ENCODE results near the gene CAV1.

Gene CAV1

GRCh38 chr7:116557901-116558300, 33.1 kb downstream of the CAV1 start:
- DNase-seq (ENCODE audit: low read depth) = no peak

GRCh38 chr7:116560021-116560970, 35.5 kb downstream of the CAV1 start:
- DNase-seq (ENCODE audit: low read depth) = no peak

DNA sequence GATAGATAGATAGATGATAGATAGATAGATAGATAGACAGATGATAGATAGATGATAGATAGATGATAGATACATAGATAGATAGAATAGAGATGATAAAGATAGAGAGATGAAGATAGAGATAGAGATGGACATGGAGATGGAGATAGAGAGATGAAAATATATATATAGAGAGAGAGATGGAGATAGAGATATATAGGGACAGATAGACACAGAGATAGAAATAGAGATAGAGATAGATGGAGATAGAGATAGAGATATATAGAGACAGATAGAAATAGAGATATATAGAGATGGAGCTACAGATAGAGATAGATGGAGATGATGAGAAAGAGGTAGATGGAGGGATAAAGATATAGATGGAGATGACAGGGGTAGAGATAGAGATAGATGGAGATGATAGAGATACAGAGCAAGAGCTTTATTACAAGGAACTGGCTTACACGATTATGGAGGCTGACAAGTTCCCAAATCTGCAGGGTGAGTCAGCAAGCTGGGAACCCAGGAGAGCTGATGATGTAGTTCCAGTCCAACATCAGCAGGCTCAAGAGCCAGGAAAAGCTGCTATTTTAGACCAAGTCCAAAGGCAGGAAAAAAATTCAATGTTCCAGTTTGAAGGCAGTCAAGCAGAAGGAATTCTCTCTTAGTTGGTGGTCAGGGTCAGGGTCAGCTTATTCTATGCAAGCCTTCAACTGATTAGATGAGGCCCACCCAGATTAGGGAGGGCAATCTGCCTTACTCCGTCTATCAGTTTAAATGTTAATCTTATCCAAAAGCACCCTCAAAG, 37.1 kb downstream of the CAV1 start:
- DNase-seq (ENCODE audit: low read depth) = no peak

DNA sequence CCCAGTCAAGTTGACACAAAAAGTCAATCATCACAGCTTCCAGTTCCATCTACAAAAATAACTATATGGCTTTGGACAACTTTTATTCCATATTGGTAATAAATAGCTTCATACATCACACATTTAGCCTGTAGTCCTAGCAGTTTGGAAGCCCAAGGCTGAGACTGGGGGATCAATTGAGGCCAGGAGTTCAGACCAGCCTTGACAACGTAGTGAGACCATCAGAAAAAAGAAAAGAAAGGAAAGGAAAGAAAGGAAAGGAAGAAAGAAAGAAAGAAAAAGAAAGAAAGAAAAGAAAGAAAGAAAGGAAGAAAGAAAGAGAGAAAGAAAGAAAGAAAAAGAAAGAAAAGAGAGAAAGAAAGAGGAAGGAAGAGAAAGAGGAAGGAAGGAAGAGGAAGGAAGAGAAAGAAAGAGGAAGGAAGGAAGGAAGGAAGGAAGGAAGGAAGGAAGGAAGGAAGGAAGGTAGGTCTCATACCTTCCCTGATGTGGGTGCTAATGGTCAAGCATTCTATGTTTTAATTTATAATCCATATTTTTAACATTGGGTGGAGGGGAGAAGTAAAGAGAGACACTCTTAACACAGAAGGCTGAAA, 37.8 kb downstream of the CAV1 start:
- no peak for DNase-seq (ENCODE audit: low read depth)

- DNase-seq (ENCODE audit: low read depth) = no peak
Observed at GRCh38 chr7:116565981-116566380, 41.1 kb downstream of the CAV1 start.

DNA sequence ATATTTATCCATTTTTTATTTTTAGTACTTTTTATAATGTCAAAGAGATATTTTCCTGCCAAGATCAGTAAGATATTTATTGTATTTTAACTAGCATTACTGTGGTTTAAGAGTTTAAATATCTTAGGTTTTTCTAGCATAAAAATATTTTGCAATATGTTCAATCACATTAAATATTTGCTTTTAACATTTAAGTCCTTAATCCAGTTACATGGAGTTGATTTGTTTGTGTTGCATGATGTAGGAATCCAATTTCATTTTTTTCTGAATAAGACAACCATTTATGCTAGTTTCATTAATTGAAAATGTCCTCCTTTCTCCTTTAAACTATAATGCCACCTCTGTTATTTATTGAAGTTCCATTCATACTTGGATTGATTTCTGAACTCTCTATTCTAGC, 41.8 kb downstream of the CAV1 start:
- DNase-seq (ENCODE audit: low read depth) = no peak

- DNase-seq (ENCODE audit: low read depth) = peak; percentile 53
Observed at GRCh38 chr7:116569737-116570136, 44.9 kb downstream of the CAV1 start.

GRCh38 chr7:116570306-116570705, 45.5 kb downstream of the CAV1 start:
- DNase-seq (ENCODE audit: low read depth) = no peak

GRCh38 chr7:116571037-116571436, 46.2 kb downstream of the CAV1 start:
- DNase-seq (ENCODE audit: low read depth) = no peak

GRCh38 chr7:116571552-116571951, 46.7 kb downstream of the CAV1 start:
- DNase-seq (ENCODE audit: low read depth) = no peak

DNA sequence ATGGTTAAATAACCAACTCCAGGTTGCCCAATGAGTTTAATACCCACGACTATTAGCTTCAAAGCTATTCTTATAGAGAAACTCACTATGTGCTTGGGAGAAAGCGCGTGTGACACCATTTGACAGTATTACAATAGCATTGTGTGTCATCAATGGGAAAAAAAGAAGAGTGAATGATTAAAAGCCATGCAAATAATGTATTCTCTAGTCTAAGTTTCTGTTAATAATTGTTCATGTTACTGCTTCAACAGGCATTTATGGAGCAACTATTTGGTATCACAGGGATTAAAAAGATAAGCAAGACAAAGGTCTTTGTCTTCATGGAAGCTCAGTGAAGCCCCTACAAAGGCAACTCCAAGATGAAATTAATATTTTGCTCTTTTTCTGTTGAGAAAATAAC, 47.2 kb downstream of the CAV1 start:
- no peak for DNase-seq (ENCODE audit: low read depth)

DNA sequence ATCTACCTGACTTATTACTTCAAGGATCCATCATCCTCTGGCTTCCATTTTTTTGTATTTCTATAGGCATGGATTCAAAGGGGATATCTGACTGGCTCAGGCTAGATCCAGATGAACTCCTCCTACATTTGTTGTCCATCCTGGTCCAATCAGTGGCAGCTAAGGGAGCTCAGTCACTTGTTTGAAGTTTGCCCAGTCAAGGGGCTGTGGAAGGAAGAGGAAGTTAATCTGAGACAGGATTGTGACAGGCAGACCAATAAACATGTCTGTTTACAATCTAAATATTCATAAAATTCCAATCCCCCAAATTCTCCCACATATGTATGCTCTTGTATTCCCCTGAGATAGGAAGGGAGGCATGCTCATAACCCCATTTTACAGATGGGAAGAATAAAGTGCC, 48.7 kb downstream of the CAV1 start:
- DNase-seq (ENCODE audit: low read depth) = no peak

DNA sequence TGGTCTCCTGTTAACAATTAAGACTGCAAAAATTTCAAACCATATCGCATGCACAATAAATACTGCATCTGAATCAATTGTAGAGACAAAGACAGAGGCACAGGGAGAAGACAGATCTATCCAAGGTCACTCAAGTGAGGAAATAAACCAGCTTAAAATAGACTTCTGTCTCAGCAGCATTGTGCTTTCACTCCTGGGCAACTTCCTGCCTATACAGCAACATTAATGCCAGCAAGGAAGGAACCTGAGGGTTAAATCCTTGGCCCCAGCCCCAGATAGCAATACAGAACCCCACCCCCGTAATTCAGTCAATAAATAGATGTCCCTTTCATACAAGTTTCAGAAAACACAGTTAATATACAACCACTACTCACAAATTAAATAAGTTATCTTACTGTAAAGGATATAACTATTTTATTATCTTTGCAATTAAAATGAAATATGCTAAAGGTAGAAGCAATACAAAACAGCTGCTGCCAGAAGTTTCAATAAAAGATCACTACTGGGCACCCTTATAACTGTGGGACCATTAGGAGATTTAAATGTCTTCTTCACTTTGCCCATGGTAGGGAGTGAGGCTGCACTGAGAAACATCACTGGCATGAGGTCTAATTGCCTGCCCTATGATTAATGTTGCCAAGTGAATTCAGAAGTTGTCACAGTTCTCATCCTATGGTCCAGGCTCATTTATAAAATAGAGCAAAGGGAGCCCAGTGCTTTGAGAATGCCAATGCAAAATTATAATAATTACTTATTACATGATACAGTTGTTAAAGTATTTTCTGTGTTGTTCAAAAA, 49.4 kb downstream of the CAV1 start:
- DNase-seq (ENCODE audit: low read depth) = no peak

GRCh38 chr7:116575853-116576252, 51.0 kb downstream of the CAV1 start:
- no peak for DNase-seq (ENCODE audit: low read depth)

- peak; percentile 77 for DNase-seq (ENCODE audit: low read depth)
Observed at GRCh38 chr7:116576350-116577319, 51.8 kb downstream of the CAV1 start.

DNA sequence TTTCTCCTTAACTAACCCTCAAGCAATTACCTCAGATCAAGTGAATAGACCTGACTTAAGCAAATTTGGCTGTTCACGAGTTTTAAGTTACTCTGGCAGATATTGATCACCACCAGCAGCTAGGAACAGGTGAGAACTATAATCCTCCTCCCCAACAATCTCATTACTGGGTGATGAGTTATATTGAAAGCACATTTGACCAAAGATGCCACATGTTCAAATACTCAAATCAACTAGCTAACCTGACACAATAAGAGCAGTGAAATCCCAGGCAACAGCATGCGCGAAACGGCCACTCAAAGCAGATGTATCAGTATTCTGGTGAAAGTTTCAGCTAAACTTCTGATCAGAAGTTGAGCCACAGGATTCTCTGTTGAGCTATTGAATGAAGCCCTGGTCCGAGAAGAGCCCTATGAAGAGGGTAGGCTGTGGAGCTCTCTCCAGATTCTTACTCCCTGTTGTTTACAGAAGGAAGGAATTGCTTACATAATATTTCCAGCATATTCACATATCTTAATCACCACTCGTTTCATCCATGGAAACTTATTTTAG, 52.6 kb downstream of the CAV1 start:
- DNase-seq (ENCODE audit: low read depth) = no peak

- no peak for DNase-seq (ENCODE audit: low read depth)
Observed at GRCh38 chr7:116578526-116578925, 53.7 kb downstream of the CAV1 start.

- DNase-seq (ENCODE audit: low read depth) = no peak
Observed at GRCh38 chr7:116579322-116579721, 54.5 kb downstream of the CAV1 start.

GRCh38 chr7:116579835-116580234, 55.0 kb downstream of the CAV1 start:
- no peak for DNase-seq (ENCODE audit: low read depth)

GRCh38 chr7:116582164-116582732, 57.4 kb downstream of the CAV1 start:
- DNase-seq (ENCODE audit: low read depth) = no peak
